SK-N-MC (cell line): ENCODE results near the gene MACF1.
"Not testable (repeated sequence)": the region's sequence is repeated elsewhere in the genome, so short reads cannot be mapped to it uniquely, and the experiment has no call there.

Experiments used
- DNase-seq: peaks from one replicate; pipeline ENCODE4 v3.0.0-alpha.2; 2011; ENCODE audit warnings: low read depth, low spot score
- H3K27ac ChIP-seq: fragments of 200-600 bp; sonication (generic); 2 replicates; pipeline ENCODE4 v1.5.1; 2016; ENCODE audit warnings: mixed run types
- H3K36me3 ChIP-seq: fragments of 200-600 bp; sonication (generic); 2 replicates; pipeline ENCODE4 v1.6.1; 2017; ENCODE audit warnings: antibody characterized with exemption, low read length, mixed read lengths; ENCODE audit not compliant: insufficient read depth
- H3K4me3 ChIP-seq: fragments of 200-600 bp; sonication (generic); 2 replicates; pipeline ENCODE4 v1.5.1; 2016
- H3K9ac ChIP-seq: fragments of 200-600 bp; sonication (generic); 2 replicates; pipeline ENCODE4 v1.8.0; 2017; ENCODE audit warnings: mixed run types, mixed read lengths; ENCODE audit not compliant: insufficient read length
- H3K9me3 ChIP-seq: fragments of 200-600 bp; sonication (generic); 2 replicates; pipeline ENCODE4 v1.6.1; 2017; ENCODE audit warnings: low read depth, mild to moderate bottlenecking, antibody characterized with exemption, low read length, moderate library complexity, mixed read lengths
- EZH2 ChIP-seq: fragments of 200-600 bp; sonication (generic); IDR thresholded peaks from one replicate; pipeline ENCODE4 v1.6.1; 2017; ENCODE audit warnings: antibody characterized with exemption
- FOXP2 ChIP-seq: optimal IDR thresholded peaks from 2 replicates; pipeline ENCODE3; 2011; ENCODE audit warnings: mild to moderate bottlenecking, moderate library complexity; ENCODE audit not compliant: insufficient read depth; ENCODE audit errors: extremely low read length, control extremely low read depth
- POLR2AphosphoS5 ChIP-seq: IDR thresholded peaks from 2 replicates; pipeline ENCODE4 v1.6.1; 2012; ENCODE audit warnings: mild to moderate bottlenecking, low read depth, low read length, borderline replicate concordance

The MACF1 gene

GRCh38 chr1:39466413-39467107, 262.1 kb downstream of the MACF1 start:
- Histone ChIP-seq H3K36me3 (peaks cover 43% of the 10 kb centered on the region), H3K9ac (no peak overlapping the region), H3K4me3 (no peak overlapping the region), H3K9me3 (no peaks in the 10 kb centered on the region), H3K27ac (no peak overlapping the region)
- DNase-seq: no peak
- TF ChIP-seq POLR2AphosphoS5: no peak
- no peak for TF ChIP-seq EZH2
- no peak for TF ChIP-seq FOXP2

- peaks cover 42% of the 10 kb centered on the region for H3K36me3 ChIP-seq
- not testable (repeated sequence) for H3K9me3 ChIP-seq, H3K27ac ChIP-seq, H3K4me3 ChIP-seq, H3K9ac ChIP-seq, DNase-seq
These were observed 262.7 kb downstream of the MACF1 start for GRCh38 chr1:39467108-39467720.

DNA sequence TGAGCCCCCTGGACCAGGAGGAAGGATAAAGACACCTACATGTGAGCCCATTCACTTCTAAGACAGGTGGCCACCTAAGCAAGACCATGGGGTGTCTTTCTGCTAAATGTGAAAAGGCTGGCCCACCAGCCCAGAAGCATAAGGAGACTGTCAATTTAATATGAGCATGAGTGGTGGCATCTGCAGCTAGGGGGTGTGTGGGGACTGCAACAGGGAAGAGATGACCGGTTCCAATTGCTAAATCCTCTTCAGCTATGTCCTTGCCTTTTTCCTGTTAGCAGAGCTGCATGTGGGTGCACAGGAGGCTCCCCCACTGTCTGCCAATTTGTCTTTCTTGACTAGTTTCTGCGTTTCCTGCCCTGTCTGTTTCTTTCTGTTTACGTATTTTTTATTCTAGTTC, 264.7 kb downstream of the MACF1 start:
- DNase-seq: no peak
- peaks cover 22% of the 10 kb centered on the region for H3K36me3 ChIP-seq

GRCh38 chr1:39470040-39470439, 265.5 kb downstream of the MACF1 start:
- DNase-seq: no peak
- no peak overlapping the region for H3K4me3 ChIP-seq
- no peak overlapping the region for H3K27ac ChIP-seq
- H3K36me3 ChIP-seq: peaks cover 22% of the 10 kb centered on the region
- H3K9ac ChIP-seq: no peak overlapping the region
- TF ChIP-seq EZH2 (no peak), FOXP2 (no peak), POLR2AphosphoS5 (no peak)
- H3K9me3 ChIP-seq: no peaks in the 10 kb centered on the region

More for the DNA sequence above, 264.7 kb downstream of the MACF1 start:
- H3K4me3 ChIP-seq: no peak overlapping the region
- no peaks in the 10 kb centered on the region for H3K9me3 ChIP-seq
- TF ChIP-seq FOXP2 (no peak), POLR2AphosphoS5 (no peak), EZH2 (no peak)
- H3K27ac ChIP-seq: no peak overlapping the region
- no peak overlapping the region for H3K9ac ChIP-seq

- Histone ChIP-seq H3K27ac (no peak overlapping the region), H3K9ac (no peak overlapping the region), H3K9me3 (no peaks in the 10 kb centered on the region), H3K36me3 (peaks cover 18% of the 10 kb centered on the region), H3K4me3 (no peak overlapping the region)
- DNase-seq: no peak
- TF ChIP-seq FOXP2: no peak
- no peak for TF ChIP-seq POLR2AphosphoS5
- no peak for TF ChIP-seq EZH2
These were observed 268.3 kb downstream of the MACF1 start for GRCh38 chr1:39472826-39473225.

GRCh38 chr1:39473324-39473723, 268.8 kb downstream of the MACF1 start:
- H3K36me3 ChIP-seq: peaks cover 18% of the 10 kb centered on the region
- no peaks in the 10 kb centered on the region for H3K9me3 ChIP-seq
- H3K9ac ChIP-seq: no peak overlapping the region
- DNase-seq: no peak
- no peak for TF ChIP-seq POLR2AphosphoS5
- no peak for TF ChIP-seq EZH2
- no peak for TF ChIP-seq FOXP2
- H3K4me3 ChIP-seq: no peak overlapping the region
- H3K27ac ChIP-seq: no peak overlapping the region

GRCh38 chr1:39474810-39475209, 270.3 kb downstream of the MACF1 start:
- H3K9me3 ChIP-seq: no peaks in the 10 kb centered on the region
- H3K9ac ChIP-seq: no peak overlapping the region
- no peak overlapping the region for H3K27ac ChIP-seq
- peaks cover 11% of the 10 kb centered on the region for H3K36me3 ChIP-seq
- TF ChIP-seq POLR2AphosphoS5: no peak
- no peak for TF ChIP-seq EZH2
- no peak for TF ChIP-seq FOXP2
- no peak overlapping the region for H3K4me3 ChIP-seq
- DNase-seq: no peak

GRCh38 chr1:39475551-39475950, 271.1 kb downstream of the MACF1 start:
- H3K9ac ChIP-seq, H3K9me3 ChIP-seq, DNase-seq, H3K4me3 ChIP-seq, H3K27ac ChIP-seq: not testable (repeated sequence)
- peaks cover 16% of the 10 kb centered on the region for H3K36me3 ChIP-seq

GRCh38 chr1:39478126-39478915, 273.8 kb downstream of the MACF1 start:
- DNase-seq: no peak
- Histone ChIP-seq H3K9ac (no peak overlapping the region), H3K36me3 (peaks cover 16% of the 10 kb centered on the region), H3K27ac (no peak overlapping the region), H3K4me3 (no peak overlapping the region), H3K9me3 (no peaks in the 10 kb centered on the region)
- no peak for TF ChIP-seq FOXP2
- no peak for TF ChIP-seq POLR2AphosphoS5
- TF ChIP-seq EZH2: no peak
